ENCODE data around the gene C9orf57.
"Not testable (repeated sequence)": the region's sequence is repeated elsewhere in the genome, so short reads cannot be mapped to it uniquely, and the experiment has no call there.

Gene C9orf57

DNA sequence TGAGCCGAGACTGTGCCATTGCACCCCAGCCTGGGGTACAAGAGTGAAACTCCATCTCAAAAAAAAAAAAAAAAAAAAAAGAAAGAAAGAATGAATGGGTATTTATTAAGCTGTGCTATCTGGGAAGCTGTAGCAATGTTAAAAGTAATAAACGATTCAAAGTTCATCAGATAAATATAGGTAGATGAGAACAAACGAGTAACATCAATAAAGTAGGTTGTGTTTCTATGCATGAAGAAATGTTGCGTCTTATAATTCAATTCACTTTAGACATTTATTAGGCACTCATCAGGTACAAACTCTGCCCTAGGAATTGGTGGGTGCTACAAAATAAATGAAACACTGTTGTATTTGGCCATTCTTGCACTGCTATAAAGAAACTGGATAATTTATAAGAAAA lies 36.8 kb downstream of the C9orf57 start:
- DNase-seq (ENCODE audit: low spot score), result no peak

GRCh38 chr9:72022841-72023240 lies 37.6 kb downstream of the C9orf57 start:
- no peak for DNase-seq (ENCODE audit: low spot score)

DNA sequence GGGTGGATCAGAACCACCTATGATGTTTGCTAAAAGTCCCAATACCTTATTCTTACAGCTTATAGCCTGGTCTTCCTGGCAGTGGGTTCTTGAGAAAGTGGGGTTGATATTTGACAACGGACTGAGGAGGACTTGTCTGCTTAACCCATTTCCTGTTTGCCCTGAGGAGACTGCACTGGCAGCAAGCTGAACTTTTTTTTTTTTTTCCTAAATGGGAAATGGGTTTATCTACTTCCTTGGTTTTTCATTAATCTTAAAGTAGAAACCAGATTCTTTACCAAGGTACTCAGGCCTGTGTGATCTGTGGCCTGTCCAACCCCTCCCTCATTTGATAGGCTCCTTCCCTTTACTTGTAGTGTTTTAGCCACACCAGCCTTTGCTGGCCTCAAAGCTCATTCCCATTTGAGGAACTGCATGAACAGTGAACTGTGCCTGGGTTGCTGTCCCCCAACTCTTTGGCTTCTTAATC lies 47.1 kb downstream of the C9orf57 start:
- no peak for DNase-seq (ENCODE audit: low spot score)

GRCh38 chr9:72012646-72013045 lies 47.8 kb downstream of the C9orf57 start:
- no peak for DNase-seq (ENCODE audit: low spot score)

DNA sequence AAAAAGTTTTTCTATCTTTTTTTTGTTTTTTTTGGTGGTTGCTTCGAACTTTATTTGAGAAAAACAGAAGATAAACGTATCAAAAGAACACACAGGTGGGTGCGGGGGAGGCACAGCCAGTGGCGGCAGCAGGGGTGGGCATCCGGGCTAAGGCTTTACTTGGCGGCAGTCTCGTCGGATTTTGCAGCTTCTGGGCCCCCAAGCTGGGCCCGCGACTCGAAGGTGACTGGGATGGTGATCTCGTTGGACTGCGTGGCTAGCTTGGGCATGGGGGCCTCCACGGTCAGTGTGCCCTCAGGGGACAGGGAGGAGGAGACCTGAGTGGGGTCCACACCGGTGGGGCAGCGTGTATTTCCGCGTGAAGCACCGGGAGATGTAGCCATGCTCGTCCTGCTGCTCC lies 52.7 kb downstream of the C9orf57 start:
- DNase-seq (ENCODE audit: low spot score), result not testable (repeated sequence)

DNA sequence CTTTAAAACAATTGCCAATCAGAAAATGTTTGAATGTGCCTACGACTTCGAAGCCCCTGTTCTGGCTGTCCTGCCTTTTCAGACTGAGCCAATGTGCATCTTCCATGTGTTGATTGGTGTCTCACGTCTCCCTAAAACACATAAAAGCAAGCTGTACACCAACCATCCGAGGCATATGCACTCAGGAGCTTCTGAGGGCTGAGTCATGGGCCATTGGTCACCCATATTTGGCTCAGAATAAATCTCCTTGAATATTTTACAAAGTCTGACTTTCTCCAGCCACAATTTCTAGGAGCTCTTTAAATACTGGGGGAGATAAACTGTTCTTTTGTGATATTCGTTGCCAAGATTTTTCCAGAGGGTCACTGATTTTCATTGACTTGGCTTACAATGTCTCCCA lies 53.9 kb downstream of the C9orf57 start:
- no peak for DNase-seq (ENCODE audit: low spot score)

- no peak for DNase-seq (ENCODE audit: low spot score)
These were observed 55.0 kb downstream of the C9orf57 start for GRCh38 chr9:72005451-72005850.

All from Ammon's horn (tissue), 1 donor.